ENCODE measurements around the gene SH3BGRL2.

Gene SH3BGRL2

GRCh38 chr6:79630883-79631692 is at the start of gene SH3BGRL2:
TSS of gene SH3BGRL2 (plus strand) at chr6:79631329. CDS start at chr6:79631462, 133 bp downstream.
- no peak within 1 kb of the TSS for H3K27ac ChIP-seq (ENCODE audit: low read length)
- no peaks in the 10 kb centered on the region for H3K9me3 ChIP-seq (ENCODE audit: insufficient read depth, low read depth, low read length)
- peak within 1 kb of the TSS; percentile 77; the same call in 1 of the 2 replicates for H3K9ac ChIP-seq (ENCODE audit: low read depth, low read length)
- peak within 1 kb of the TSS; percentile 95 for H3K4me3 ChIP-seq (ENCODE audit: low read length)
- no peaks in the 10 kb centered on the region for H3K36me3 ChIP-seq (ENCODE audit: insufficient read depth, low read depth, low read length)
- H3K27me3 ChIP-seq (ENCODE audit: insufficient read depth, low read length), result peaks cover 29% of the 10 kb centered on the region
- peaks cover 6% of the 10 kb centered on the region for H3K4me1 ChIP-seq (ENCODE audit: insufficient read depth, low read length)

DNA sequence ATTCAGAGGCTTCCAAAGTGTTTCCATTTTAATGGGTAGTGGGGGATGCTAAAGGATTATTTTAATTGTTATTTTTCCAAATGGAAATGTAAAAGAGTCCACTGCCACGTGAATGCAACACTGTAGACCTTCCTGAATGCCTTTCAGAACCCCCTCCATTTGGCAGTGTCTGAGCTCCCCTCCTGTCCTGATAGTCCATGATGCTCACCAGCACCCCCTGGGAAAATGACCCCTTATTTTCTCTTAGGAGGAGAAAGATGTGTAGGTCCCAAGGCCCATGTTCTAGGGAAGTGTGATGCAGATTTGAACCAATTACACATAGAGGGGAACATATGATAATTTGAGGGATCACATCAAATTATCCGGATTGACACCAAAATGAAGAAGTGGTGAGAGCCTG is 46.8 kb upstream of the SH3BGRL2 start:
- Histone ChIP-seq H3K4me1 (ENCODE audit: insufficient read depth, low read length) (no peaks in the 10 kb centered on the region), H3K36me3 (ENCODE audit: insufficient read depth, low read depth, low read length) (no peaks in the 10 kb centered on the region), H3K9ac (ENCODE audit: low read depth, low read length) (no peak overlapping the region), H3K9me3 (ENCODE audit: insufficient read depth, low read depth, low read length) (no peaks in the 10 kb centered on the region), H3K4me3 (ENCODE audit: low read length) (no peak overlapping the region), H3K27ac (ENCODE audit: low read length) (no peak overlapping the region), H3K27me3 (ENCODE audit: insufficient read depth, low read length) (no peaks in the 10 kb centered on the region)

GRCh38 chr6:79586548-79586947 is 44.6 kb upstream of the SH3BGRL2 start:
- no peak overlapping the region for H3K4me3 ChIP-seq (ENCODE audit: low read length)
- H3K36me3 ChIP-seq (ENCODE audit: insufficient read depth, low read depth, low read length), result no peaks in the 10 kb centered on the region
- no peaks in the 10 kb centered on the region for H3K9me3 ChIP-seq (ENCODE audit: insufficient read depth, low read depth, low read length)
- no peak overlapping the region for H3K9ac ChIP-seq (ENCODE audit: low read depth, low read length)
- H3K27me3 ChIP-seq (ENCODE audit: insufficient read depth, low read length), result no peaks in the 10 kb centered on the region
- no peaks in the 10 kb centered on the region for H3K4me1 ChIP-seq (ENCODE audit: insufficient read depth, low read length)
- H3K27ac ChIP-seq (ENCODE audit: low read length), result no peak overlapping the region

DNA sequence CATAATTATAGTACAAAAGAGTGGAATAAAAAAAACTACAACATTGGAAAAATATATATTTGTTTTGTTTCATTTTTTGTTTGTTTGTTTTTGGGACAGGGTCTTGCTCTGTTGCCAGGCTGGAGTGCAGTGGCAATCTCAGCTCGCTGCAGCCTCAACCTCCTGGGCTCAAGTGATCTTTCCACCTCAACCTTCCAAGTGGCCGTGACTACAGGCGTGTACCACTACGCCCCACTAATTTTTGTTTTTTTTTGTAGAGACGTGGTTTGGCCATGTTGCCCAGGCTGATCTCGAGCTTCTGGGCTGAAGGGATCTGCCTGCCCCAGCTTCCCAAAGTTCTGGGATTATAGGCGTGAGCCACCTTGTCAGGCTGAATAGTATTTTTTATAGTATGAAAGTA is 41.4 kb upstream of the SH3BGRL2 start:
- Histone ChIP-seq H3K27me3 (ENCODE audit: insufficient read depth, low read length) (no peaks in the 10 kb centered on the region), H3K9me3 (ENCODE audit: insufficient read depth, low read depth, low read length) (no peaks in the 10 kb centered on the region), H3K4me1 (ENCODE audit: insufficient read depth, low read length) (no peaks in the 10 kb centered on the region), H3K4me3 (ENCODE audit: low read length) (no peak overlapping the region), H3K27ac (ENCODE audit: low read length) (no peak overlapping the region), H3K36me3 (ENCODE audit: insufficient read depth, low read depth, low read length) (no peaks in the 10 kb centered on the region), H3K9ac (ENCODE audit: low read depth, low read length) (no peak overlapping the region)

DNA sequence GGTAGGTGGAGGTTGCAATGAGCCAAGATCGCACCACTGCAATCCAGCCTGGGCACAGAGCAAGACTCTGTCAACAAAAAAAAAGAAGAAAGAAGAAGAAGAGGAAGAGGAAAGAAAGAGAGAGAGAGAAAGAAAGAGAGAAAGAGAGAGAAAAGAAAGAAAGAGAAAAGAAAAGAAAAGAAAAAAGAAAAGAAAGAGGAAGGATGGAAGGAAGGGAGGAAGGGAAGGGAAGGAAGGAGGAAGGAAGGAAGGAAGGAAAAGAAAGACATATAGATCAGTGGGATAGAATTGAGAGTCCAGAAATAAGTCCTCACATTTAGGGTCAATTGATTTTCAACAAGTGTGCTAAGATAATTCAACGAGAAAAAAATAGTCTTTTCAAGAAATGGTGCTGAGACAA is 34.0 kb upstream of the SH3BGRL2 start:
- Histone ChIP-seq H3K27ac (ENCODE audit: low read length) (no peak overlapping the region), H3K9ac (ENCODE audit: low read depth, low read length) (no peak overlapping the region), H3K27me3 (ENCODE audit: insufficient read depth, low read length) (no peaks in the 10 kb centered on the region), H3K4me1 (ENCODE audit: insufficient read depth, low read length) (no peaks in the 10 kb centered on the region), H3K9me3 (ENCODE audit: insufficient read depth, low read depth, low read length) (no peaks in the 10 kb centered on the region), H3K36me3 (ENCODE audit: insufficient read depth, low read depth, low read length) (no peaks in the 10 kb centered on the region), H3K4me3 (ENCODE audit: low read length) (no peak overlapping the region)

GRCh38 chr6:79598012-79598411 is 33.1 kb upstream of the SH3BGRL2 start:
- no peak overlapping the region for H3K4me3 ChIP-seq (ENCODE audit: low read length)
- H3K36me3 ChIP-seq (ENCODE audit: insufficient read depth, low read depth, low read length), result no peaks in the 10 kb centered on the region
- no peak overlapping the region for H3K9ac ChIP-seq (ENCODE audit: low read depth, low read length)
- H3K4me1 ChIP-seq (ENCODE audit: insufficient read depth, low read length), result no peaks in the 10 kb centered on the region
- H3K27me3 ChIP-seq (ENCODE audit: insufficient read depth, low read length), result no peaks in the 10 kb centered on the region
- H3K9me3 ChIP-seq (ENCODE audit: insufficient read depth, low read depth, low read length), result no peaks in the 10 kb centered on the region
- H3K27ac ChIP-seq (ENCODE audit: low read length), result no peak overlapping the region

DNA sequence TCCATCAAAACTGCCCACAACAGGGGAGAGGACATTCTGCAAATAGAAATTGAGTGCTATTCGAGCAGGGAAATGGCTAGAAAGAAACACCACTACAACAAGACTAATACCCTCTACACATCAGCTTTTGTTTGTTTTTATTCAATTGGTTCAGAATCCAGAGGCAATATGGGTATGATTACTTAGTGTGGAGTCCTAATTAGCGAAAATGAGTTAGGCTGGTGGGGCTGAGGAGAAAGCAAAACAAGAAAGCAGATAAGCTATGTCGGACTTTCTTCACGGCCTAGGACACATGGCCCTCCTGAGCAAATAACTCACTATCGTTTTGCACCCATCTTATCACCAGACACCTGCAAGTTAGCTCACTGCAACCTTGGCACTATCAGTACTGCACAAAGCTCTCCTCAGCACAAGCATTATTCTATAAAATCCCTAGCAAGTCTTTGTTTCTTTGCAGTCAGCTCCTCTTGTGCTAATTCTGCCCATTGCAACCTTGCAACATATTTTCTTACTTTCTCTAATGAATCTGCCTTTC is 31.3 kb upstream of the SH3BGRL2 start:
- no peaks in the 10 kb centered on the region for H3K9me3 ChIP-seq (ENCODE audit: insufficient read depth, low read depth, low read length)
- H3K36me3 ChIP-seq (ENCODE audit: insufficient read depth, low read depth, low read length), result no peaks in the 10 kb centered on the region
- no peak overlapping the region for H3K4me3 ChIP-seq (ENCODE audit: low read length)
- H3K4me1 ChIP-seq (ENCODE audit: insufficient read depth, low read length), result no peaks in the 10 kb centered on the region
- no peaks in the 10 kb centered on the region for H3K27me3 ChIP-seq (ENCODE audit: insufficient read depth, low read length)
- no peak overlapping the region for H3K9ac ChIP-seq (ENCODE audit: low read depth, low read length)
- no peak overlapping the region for H3K27ac ChIP-seq (ENCODE audit: low read length)

- H3K27ac ChIP-seq (ENCODE audit: low read length), result no peak overlapping the region
- no peaks in the 10 kb centered on the region for H3K9me3 ChIP-seq (ENCODE audit: insufficient read depth, low read depth, low read length)
- H3K9ac ChIP-seq (ENCODE audit: low read depth, low read length), result no peak overlapping the region
- no peaks in the 10 kb centered on the region for H3K4me1 ChIP-seq (ENCODE audit: insufficient read depth, low read length)
- no peak overlapping the region for H3K4me3 ChIP-seq (ENCODE audit: low read length)
- H3K27me3 ChIP-seq (ENCODE audit: insufficient read depth, low read length), result no peaks in the 10 kb centered on the region
- H3K36me3 ChIP-seq (ENCODE audit: insufficient read depth, low read depth, low read length), result no peaks in the 10 kb centered on the region
Observed at GRCh38 chr6:79600313-79600712, 30.8 kb upstream of the SH3BGRL2 start.

- no peak overlapping the region for H3K4me3 ChIP-seq (ENCODE audit: low read length)
- H3K4me1 ChIP-seq (ENCODE audit: insufficient read depth, low read length), result no peaks in the 10 kb centered on the region
- H3K9ac ChIP-seq (ENCODE audit: low read depth, low read length), result no peak overlapping the region
- H3K9me3 ChIP-seq (ENCODE audit: insufficient read depth, low read depth, low read length), result no peaks in the 10 kb centered on the region
- no peaks in the 10 kb centered on the region for H3K36me3 ChIP-seq (ENCODE audit: insufficient read depth, low read depth, low read length)
- no peak overlapping the region for H3K27ac ChIP-seq (ENCODE audit: low read length)
- H3K27me3 ChIP-seq (ENCODE audit: insufficient read depth, low read length), result no peaks in the 10 kb centered on the region
Observed at GRCh38 chr6:79600812-79601609, 30.1 kb upstream of the SH3BGRL2 start.

DNA sequence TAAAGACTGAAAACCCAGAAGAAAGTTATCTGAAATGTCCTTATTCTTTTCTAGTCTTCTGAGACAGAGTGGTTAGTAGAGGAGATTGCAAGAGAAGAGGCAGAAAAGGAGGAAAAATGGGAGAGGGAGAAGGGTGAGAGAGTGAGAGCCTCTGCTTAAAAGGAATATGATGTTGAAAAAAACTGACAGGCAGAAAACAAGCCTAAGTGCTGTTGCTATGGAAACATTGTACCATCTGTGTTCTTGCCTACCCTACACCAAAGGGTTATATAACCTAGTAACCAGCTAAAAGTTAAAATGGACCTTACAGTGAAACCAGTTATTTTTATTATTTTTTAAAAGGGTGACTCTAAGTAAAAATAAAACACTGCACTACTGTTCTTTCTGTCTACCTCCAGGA is 28.3 kb upstream of the SH3BGRL2 start:
- H3K4me1 ChIP-seq (ENCODE audit: insufficient read depth, low read length), result no peaks in the 10 kb centered on the region
- H3K27ac ChIP-seq (ENCODE audit: low read length), result no peak overlapping the region
- no peak overlapping the region for H3K4me3 ChIP-seq (ENCODE audit: low read length)
- no peaks in the 10 kb centered on the region for H3K27me3 ChIP-seq (ENCODE audit: insufficient read depth, low read length)
- H3K9ac ChIP-seq (ENCODE audit: low read depth, low read length), result no peak overlapping the region
- H3K9me3 ChIP-seq (ENCODE audit: insufficient read depth, low read depth, low read length), result no peaks in the 10 kb centered on the region
- H3K36me3 ChIP-seq (ENCODE audit: insufficient read depth, low read depth, low read length), result no peaks in the 10 kb centered on the region

GRCh38 chr6:79604583-79605037 is 26.5 kb upstream of the SH3BGRL2 start:
- no peaks in the 10 kb centered on the region for H3K4me1 ChIP-seq (ENCODE audit: insufficient read depth, low read length)
- H3K27me3 ChIP-seq (ENCODE audit: insufficient read depth, low read length), result no peaks in the 10 kb centered on the region
- no peak overlapping the region for H3K9ac ChIP-seq (ENCODE audit: low read depth, low read length)
- H3K36me3 ChIP-seq (ENCODE audit: insufficient read depth, low read depth, low read length), result no peaks in the 10 kb centered on the region
- no peaks in the 10 kb centered on the region for H3K9me3 ChIP-seq (ENCODE audit: insufficient read depth, low read depth, low read length)
- H3K4me3 ChIP-seq (ENCODE audit: low read length), result no peak overlapping the region
- H3K27ac ChIP-seq (ENCODE audit: low read length), result no peak overlapping the region
